Measurements from ENCODE around the gene AFG3L2.

DNA sequence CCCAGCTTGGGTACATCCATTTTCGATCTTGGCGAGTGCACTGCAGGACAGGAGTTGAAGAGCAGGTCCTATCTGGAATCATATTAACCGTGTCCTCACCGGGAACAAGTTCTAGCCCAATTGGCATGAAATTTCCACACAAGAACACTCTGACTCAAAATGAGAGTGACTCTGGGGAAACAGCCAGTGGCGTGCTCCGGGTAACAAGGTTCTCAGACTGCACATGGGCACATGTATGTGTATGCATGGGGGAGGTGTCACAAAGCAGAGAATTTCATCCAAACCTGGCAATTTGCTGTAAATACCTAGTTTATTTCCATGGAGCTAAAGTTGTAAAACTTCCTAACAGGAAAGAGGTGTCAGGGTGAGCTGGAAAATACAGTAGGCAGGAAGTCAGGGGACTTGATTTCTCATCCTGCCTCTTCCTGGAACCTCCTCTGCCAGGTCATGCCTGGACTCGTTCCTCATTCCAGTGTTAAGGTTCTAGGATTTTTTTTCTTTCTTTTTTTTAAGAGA is 67.3 kb downstream of the AFG3L2 start:
- TF ChIP-seq POLR2A (IDR thresholded peaks at IDR 0.05), result no peak
- no peak for TF ChIP-seq CTCF (IDR thresholded peaks at IDR 0.05)
- TF ChIP-seq POLR2AphosphoS5 (IDR thresholded peaks at IDR 0.05), result no peak

All from prostate gland (tissue), 2 donors.